Psoas muscle (tissue), 8 donors: ENCODE data around the gene MPDU1. TPM values are rescaled to one million over a fixed set of nuclear protein-coding genes. Genes with fewer than 3 reads are reported as not detected.

Source experiments
- ATAC-seq, 4 donors: fragments of 200-7000 bp; cut with Tn5 transposase; one replicate each; pipeline ENCODE4 v1.9.1; 2020; ENCODE audit warnings: moderate library complexity in 3 of 4, mild to moderate bottlenecking in 2 of 4
- DNase-seq, 2 donors: peaks; one replicate each; pipeline ENCODE4 v3.0.0-alpha.2; 2020
- H3K27ac ChIP-seq: fragments of 200-600 bp; one replicate; pipeline ENCODE4 v1.8.0; 2022
- H3K27me3 ChIP-seq, 3 donors: fragments of 200-600 bp in 1 of 3; one replicate each; pipeline versions ENCODE4 v1.6.1 to v1.8.0; 2013 to 2022; ENCODE audit warnings: low read length in 2 of 3, mild to moderate bottlenecking in 2 of 3, moderate library complexity in 1 of 3; ENCODE audit not compliant: insufficient read depth in 3 of 3
- H3K36me3 ChIP-seq, 2 donors: fragments of 200-600 bp in 1 of 2; one replicate each; pipeline versions ENCODE4 v1.6.1 to v1.8.0; 2013 to 2022; ENCODE audit warnings: low read depth in 1 of 2, mild to moderate bottlenecking in 1 of 2, moderate library complexity in 1 of 2; ENCODE audit not compliant: insufficient read depth in 1 of 2
- H3K4me1 ChIP-seq: fragments of 200-600 bp; one replicate; pipeline ENCODE4 v1.8.0; 2022
- H3K4me3 ChIP-seq: fragments of 200-600 bp; one replicate; pipeline ENCODE4 v1.8.0; 2022; ENCODE audit warnings: mild to moderate bottlenecking
- H3K9me3 ChIP-seq: fragments of 200-600 bp; one replicate; pipeline ENCODE4 v1.8.0; 2022
- WGBS, 3 donors: extraction: QIAGEN DNeasy Blood & Tissue Kit; methylation state at CpG; one replicate each; pipeline versions ENCODE4 v1.1.6 to v1.1.7; 2013; 5-methylcytosine and 5-hydroxymethylcytosine counted together
- intact Hi-C, 2 donors: fragments of 100-400 bp; cut with DNase I; formaldehyde crosslinking; loops; one replicate each; pipeline versions ENCODE4 v1.11.0 to v1.14.2; 2022
- polyA plus RNA-seq, 3 donors: library from polyadenylated mRNA; stranded (reverse); fragments of 200-250 nt; gene quantifications; one replicate each; pipeline ENCODE4 v1.2.3, GENCODE V29; 2013
- total RNA-seq, 4 donors: library from RNA; stranded (reverse); fragmentation: NEBNext Ultra II Directional in 2 of 4; extraction: Animal tissue kit (Norgen Biotek cat#: 25700) in 2 of 4; gene quantifications; one replicate each; pipeline versions ENCODE4 v1.2.1 to v1.2.4, GENCODE V29; 2021 to 2023
- TF ChIP-seq, protein P1 (sequence below): fragments of 200-600 bp; IDR thresholded peaks from one replicate; pipeline ENCODE4 v1.8.0; 2022; ENCODE audit warnings: antibody characterized with exemption
- donor health status: healthy with polysubstance abuse.
- donor health status: DM: no; HTN: no; CAD: no; lungs with moderate emphysema.
- donor health status: Bipolar disorder and iron deficiency.
- donor health status: healthy.
- donor health status: DM: yes; HTN: yes; CAD: no.
- donor health status: DM: no; HTN: no; CAD: no.
- donor health status: DM: no; HTN: no; CAD: no.
- donor health status: DM: yes; HTN: yes; CAD: no.

MPDU1 gene
- total and polyA plus RNA-seq, 7 donors = 19.3 to 147 (median 40.6) TPM

DNA sequence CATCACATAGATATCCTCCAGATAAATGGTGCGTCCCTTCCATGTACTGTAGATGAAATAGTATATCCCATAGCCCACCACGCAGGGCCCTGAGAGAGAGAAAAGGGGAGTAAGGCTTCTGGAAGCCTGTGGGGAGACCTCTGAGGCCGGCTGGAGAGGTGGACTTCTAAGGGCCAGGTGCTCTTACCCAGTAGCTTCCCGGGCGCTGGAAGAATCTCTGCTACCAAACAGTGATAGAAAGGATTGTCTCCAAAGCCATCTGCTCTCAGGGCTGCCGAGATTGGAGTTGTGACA is 43.3 kb downstream of the MPDU1 start:
- no peaks in the 10 kb centered on the region for H3K27me3 ChIP-seq
- DNase-seq (peak in 1 of 2 donors; percentile 54), ATAC-seq (peak in 1 of 4 donors; percentile 9)
- WGBS, 3 donors = 12 to 25% (median 17%) methylated on average over 6 of the region's 6 CpGs
- intact Hi-C loops = loop anchor here (2.0 to 10.0 kb wide), 2 partner anchors 58 to 218 kb away; no protein-coding TSS in a partner anchor
- H3K4me1 ChIP-seq = peaks cover 13% of the 10 kb centered on the region
- H3K9me3 ChIP-seq = no peaks in the 10 kb centered on the region
- peaks cover 0 to 11% of the 10 kb centered on the region in 2 donors for H3K36me3 ChIP-seq
- peak overlapping the region; percentile 92 for H3K4me3 ChIP-seq
- TF ChIP-seq, protein P1, sequence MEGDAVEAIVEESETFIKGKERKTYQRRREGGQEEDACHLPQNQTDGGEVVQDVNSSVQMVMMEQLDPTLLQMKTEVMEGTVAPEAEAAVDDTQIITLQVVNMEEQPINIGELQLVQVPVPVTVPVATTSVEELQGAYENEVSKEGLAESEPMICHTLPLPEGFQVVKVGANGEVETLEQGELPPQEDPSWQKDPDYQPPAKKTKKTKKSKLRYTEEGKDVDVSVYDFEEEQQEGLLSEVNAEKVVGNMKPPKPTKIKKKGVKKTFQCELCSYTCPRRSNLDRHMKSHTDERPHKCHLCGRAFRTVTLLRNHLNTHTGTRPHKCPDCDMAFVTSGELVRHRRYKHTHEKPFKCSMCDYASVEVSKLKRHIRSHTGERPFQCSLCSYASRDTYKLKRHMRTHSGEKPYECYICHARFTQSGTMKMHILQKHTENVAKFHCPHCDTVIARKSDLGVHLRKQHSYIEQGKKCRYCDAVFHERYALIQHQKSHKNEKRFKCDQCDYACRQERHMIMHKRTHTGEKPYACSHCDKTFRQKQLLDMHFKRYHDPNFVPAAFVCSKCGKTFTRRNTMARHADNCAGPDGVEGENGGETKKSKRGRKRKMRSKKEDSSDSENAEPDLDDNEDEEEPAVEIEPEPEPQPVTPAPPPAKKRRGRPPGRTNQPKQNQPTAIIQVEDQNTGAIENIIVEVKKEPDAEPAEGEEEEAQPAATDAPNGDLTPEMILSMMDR = no peak
- peak overlapping the region; percentile 97 for H3K27ac ChIP-seq

GRCh38 chr17:7627250-7628121 is 43.8 kb downstream of the MPDU1 start, which contains the start of gene SAT2:
Gene SAT2, minus strand, starts transcription at chr17:7627821. Its CDS starts 186 bp downstream, at chr17:7627635.
- TF ChIP-seq, protein P1 = no peak
- Histone ChIP-seq H3K9me3 (no peaks in the 10 kb centered on the region), H3K27me3 (no peaks in the 10 kb centered on the region), H3K27ac (peak within 1 kb of the TSS; percentile 97), H3K4me3 (peak within 1 kb of the TSS; percentile 92), H3K36me3 (peaks cover 0 to 11% of the 10 kb centered on the region in 2 donors), H3K4me1 (peaks cover 13% of the 10 kb centered on the region)
- WGBS, 3 donors = 0 to 1% (median 1%) methylated on average over 52 to 54 of the region's 54 CpGs
- intact Hi-C loops = loop anchor here (2.0 to 10.0 kb wide), 2 partner anchors 57 to 217 kb away; no protein-coding TSS in a partner anchor
- ATAC-seq = peak; percentile 98 to 99 (median 99)
- peak; percentile 97 to 98 for DNase-seq

GRCh38 chr17:7629939-7630571 is 46.4 kb downstream of the MPDU1 start, which contains the start of gene SHBG:
Gene SHBG, plus strand, starts transcription at chr17:7630135. Its CDS starts 38 bp downstream, at chr17:7630173.
- Histone ChIP-seq H3K36me3 (peaks cover 0 to 11% of the 10 kb centered on the region in 2 donors), H3K27ac (no peak within 1 kb of the TSS), H3K9me3 (no peaks in the 10 kb centered on the region), H3K27me3 (no peaks in the 10 kb centered on the region), H3K4me3 (no peak within 1 kb of the TSS), H3K4me1 (peaks cover 13% of the 10 kb centered on the region)
- no peak for ATAC-seq
- DNase-seq = no peak
- WGBS, 3 donors = 73 to 79% (median 79%) methylated on average over 13 of the region's 13 CpGs
- intact Hi-C loops = loop anchor here in 1 of 2 donors (2.0 to 10.0 kb wide), 2 partner anchors 55 to 215 kb away; no protein-coding TSS in a partner anchor
- TF ChIP-seq, protein P1 = no peak

- Histone ChIP-seq H3K27me3 (no peaks in the 10 kb centered on the region), H3K4me1 (peaks cover 4% of the 10 kb centered on the region), H3K27ac (no peak overlapping the region), H3K4me3 (no peak overlapping the region), H3K36me3 (no peaks in the 10 kb centered on the region), H3K9me3 (no peaks in the 10 kb centered on the region)
- 78 to 84% (median 82%) methylated on average over 11 of the region's 11 CpGs for WGBS, 3 donors
- DNase-seq = no peak
- TF ChIP-seq, protein P1 = no peak
- no peak for ATAC-seq
- intact Hi-C loops = loop anchor here in 1 of 2 donors (2.0 kb wide), 1 partner anchor 53 kb away; no protein-coding TSS in a partner anchor
Measured at GRCh38 chr17:7631398-7632380, 48.0 kb downstream of the MPDU1 start.
